Measurements from ENCODE around the gene DNAJC12. TPM values are rescaled to one million over a fixed set of nuclear protein-coding genes. Genes with fewer than 3 reads are reported as not detected.
A peak's percentile ranks its signal among the peaks of the same experiment; 100 is the strongest.
"Not testable (repeated sequence)": the region's sequence is repeated elsewhere in the genome, so short reads cannot be mapped to it uniquely, and the experiment has no call there.

Gene DNAJC12
- polyA plus RNA-seq, 1 of the 3 experiments (the other 2 are of a cell fraction) = 7.9 TPM

DNA sequence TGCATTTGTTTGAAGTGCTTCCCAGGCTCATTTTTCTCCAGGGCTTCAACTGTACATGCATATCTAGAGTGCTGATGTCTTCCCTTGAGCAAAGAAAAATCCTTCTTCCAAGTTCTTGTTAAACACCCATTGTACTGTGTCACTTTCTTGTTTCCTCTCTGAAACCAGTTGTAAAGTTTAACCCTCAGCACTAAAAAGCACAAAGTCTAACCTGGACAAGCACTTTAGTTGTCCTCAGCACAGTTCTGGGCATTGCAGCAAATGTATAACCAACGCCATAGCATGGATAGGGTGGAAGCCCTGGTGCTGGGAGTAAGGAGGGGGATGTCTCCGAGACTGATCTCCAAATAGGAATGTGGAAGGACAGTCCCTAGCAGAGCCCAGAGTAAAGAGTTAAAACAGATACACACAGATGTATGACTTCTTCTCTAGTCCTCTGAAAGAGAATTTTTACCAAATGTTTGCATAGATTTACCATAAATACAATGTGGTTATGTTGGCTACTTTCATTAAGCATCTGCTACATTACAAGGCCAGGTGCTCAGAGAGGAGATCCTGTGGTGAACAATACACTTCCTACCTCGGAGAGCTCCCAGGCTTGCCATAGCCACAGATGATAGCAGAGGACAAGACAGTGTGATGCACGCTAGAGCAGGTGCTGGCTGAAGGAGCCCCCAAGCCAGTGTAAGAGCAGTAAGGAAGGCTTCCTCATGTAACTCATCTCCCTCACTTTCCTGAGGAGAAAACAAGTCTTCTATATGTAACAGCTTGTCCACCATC is 57.0 kb downstream of the DNAJC12 start:
- H2AFZ ChIP-seq (ENCODE audit: low read depth) = no peak overlapping the region
- H3K27ac ChIP-seq (ENCODE audit: low read depth in 2 of 2, low read length in 1 of 2) = no peak overlapping the region
- H3K79me2 ChIP-seq (ENCODE audit: insufficient read depth) = no peaks in the 10 kb centered on the region
- no peaks in the 10 kb centered on the region for H3K9me3 ChIP-seq
- no peak overlapping the region for H3K4me3 ChIP-seq (ENCODE audit: low read depth in 2 of 2, low read length in 1 of 2)
- WGBS (ENCODE audit: low lambda C conversion rate) = 19% methylated on average over 4 of the region's 4 CpGs
- ChIA-PET POLR2A (no interaction called here), CTCF (interaction anchor here (0.8 to 5.2 kb wide), 23 partner anchors 8 to 521 kb away, joined by 3 to 185 read pairs (median 8); partner anchors contain the start of gene CTNNA3)
- peaks cover 5% of the 10 kb centered on the region for H3K27me3 ChIP-seq (ENCODE audit: insufficient read depth)
- H3K9ac ChIP-seq = no peak overlapping the region
- DNase-seq = no peak
- H3K4me1 ChIP-seq (ENCODE audit: control insufficient read depth in 1 of 2, insufficient read depth in 2 of 2, low read depth in 1 of 2, low read length in 1 of 2) = no peaks in the 10 kb centered on the region
- no peak overlapping the region for H3K4me2 ChIP-seq
- no peaks in the 10 kb centered on the region for H4K20me1 ChIP-seq (ENCODE audit: insufficient read depth)
- TF ChIP-seq REST (IDR thresholded peaks at IDR 0.05; ENCODE audit: low read depth, low read length) (peak; percentile 86), FOXJ3 (CRISPR knock-in tag; IDR thresholded peaks at IDR 0.05) (no peak)
- H3F3A ChIP-seq (replicated peaks; ENCODE audit: insufficient read depth) = no peaks in the 10 kb centered on the region
- H3K36me3 ChIP-seq (replicated peaks in 1 of 2; ENCODE audit: control insufficient read depth in 1 of 2, insufficient read depth in 2 of 2, low read length in 1 of 2) = no peaks in the 10 kb centered on the region
- no peaks in the 10 kb centered on the region for H3K9me2 ChIP-seq

- H3K79me2 ChIP-seq (ENCODE audit: insufficient read depth); H4K20me1 ChIP-seq (ENCODE audit: insufficient read depth); H3K9me2 ChIP-seq; POLR2A ChIA-PET; H3K27ac ChIP-seq (ENCODE audit: low read depth in 2 of 2, low read length in 1 of 2); H3K9ac ChIP-seq; H3K4me3 ChIP-seq (ENCODE audit: low read depth in 2 of 2, low read length in 1 of 2); DNase-seq; H3K27me3 ChIP-seq (ENCODE audit: insufficient read depth); H3K9me3 ChIP-seq; H3K4me2 ChIP-seq; H2AFZ ChIP-seq (ENCODE audit: low read depth); H3F3A ChIP-seq (replicated peaks; ENCODE audit: insufficient read depth); H3K36me3 ChIP-seq (replicated peaks in 1 of 2; ENCODE audit: control insufficient read depth in 1 of 2, insufficient read depth in 2 of 2, low read length in 1 of 2); H3K4me1 ChIP-seq (ENCODE audit: control insufficient read depth in 1 of 2, insufficient read depth in 2 of 2, low read depth in 1 of 2, low read length in 1 of 2): not testable (repeated sequence)
- CTCF ChIA-PET = interaction anchor here (0.6 to 5.2 kb wide), 51 partner anchors 9 to 1517 kb away, joined by 3 to 185 read pairs (median 5); partner anchors contain the start of genes CTNNA3, HNRNPH3 and PBLD
- WGBS (ENCODE audit: low lambda C conversion rate) = 25% methylated on average over 5 of the region's 5 CpGs
Observed at GRCh38 chr10:67780204-67780621, 57.8 kb downstream of the DNAJC12 start.

- no peaks in the 10 kb centered on the region for H3K36me3 ChIP-seq (replicated peaks in 1 of 2; ENCODE audit: control insufficient read depth in 1 of 2, insufficient read depth in 2 of 2, low read length in 1 of 2)
- no peak overlapping the region for H3K4me2 ChIP-seq
- no peak overlapping the region for H3K27ac ChIP-seq (ENCODE audit: low read depth in 2 of 2, low read length in 1 of 2)
- CTCF ChIA-PET = interaction anchor here (0.6 to 5.2 kb wide), 56 partner anchors 10 to 1517 kb away, joined by 3 to 185 read pairs (median 5); partner anchors contain the start of genes CTNNA3, HNRNPH3 and PBLD
- peak; percentile 61 for DNase-seq
- no peak overlapping the region; a peak in 1 of 4 replicates for H3K4me3 ChIP-seq (ENCODE audit: low read depth in 2 of 2, low read length in 1 of 2)
- no peaks in the 10 kb centered on the region for H3F3A ChIP-seq (replicated peaks; ENCODE audit: insufficient read depth)
- peaks cover 5% of the 10 kb centered on the region for H3K27me3 ChIP-seq (ENCODE audit: insufficient read depth)
- no peaks in the 10 kb centered on the region for H3K4me1 ChIP-seq (ENCODE audit: control insufficient read depth in 1 of 2, insufficient read depth in 2 of 2, low read depth in 1 of 2, low read length in 1 of 2)
- no peak overlapping the region for H2AFZ ChIP-seq (ENCODE audit: low read depth)
- no peaks in the 10 kb centered on the region for H3K9me3 ChIP-seq
- H3K79me2 ChIP-seq (ENCODE audit: insufficient read depth) = no peaks in the 10 kb centered on the region
- H4K20me1 ChIP-seq (ENCODE audit: insufficient read depth) = no peaks in the 10 kb centered on the region
- WGBS (ENCODE audit: low lambda C conversion rate) = 0% methylated on average over 4 of the region's 4 CpGs
- no peak overlapping the region for H3K9ac ChIP-seq
- POLR2A ChIA-PET = no interaction called here
- no peaks in the 10 kb centered on the region for H3K9me2 ChIP-seq
- no peak for TF ChIP-seq PBX3 (IDR thresholded peaks at IDR 0.05)
- peak; percentile 64 for TF ChIP-seq SMC3 (IDR thresholded peaks at IDR 0.05; ENCODE audit: low read depth, low read length)
- TF ChIP-seq GATA2 (CRISPR knock-in tag; IDR thresholded peaks at IDR 0.05) = no peak
- no peak for TF ChIP-seq NFIC (IDR thresholded peaks at IDR 0.05; ENCODE audit: borderline replicate concordance)
- TF ChIP-seq TCF12 (IDR thresholded peaks at IDR 0.05) = no peak
- TF ChIP-seq, protein P1, sequence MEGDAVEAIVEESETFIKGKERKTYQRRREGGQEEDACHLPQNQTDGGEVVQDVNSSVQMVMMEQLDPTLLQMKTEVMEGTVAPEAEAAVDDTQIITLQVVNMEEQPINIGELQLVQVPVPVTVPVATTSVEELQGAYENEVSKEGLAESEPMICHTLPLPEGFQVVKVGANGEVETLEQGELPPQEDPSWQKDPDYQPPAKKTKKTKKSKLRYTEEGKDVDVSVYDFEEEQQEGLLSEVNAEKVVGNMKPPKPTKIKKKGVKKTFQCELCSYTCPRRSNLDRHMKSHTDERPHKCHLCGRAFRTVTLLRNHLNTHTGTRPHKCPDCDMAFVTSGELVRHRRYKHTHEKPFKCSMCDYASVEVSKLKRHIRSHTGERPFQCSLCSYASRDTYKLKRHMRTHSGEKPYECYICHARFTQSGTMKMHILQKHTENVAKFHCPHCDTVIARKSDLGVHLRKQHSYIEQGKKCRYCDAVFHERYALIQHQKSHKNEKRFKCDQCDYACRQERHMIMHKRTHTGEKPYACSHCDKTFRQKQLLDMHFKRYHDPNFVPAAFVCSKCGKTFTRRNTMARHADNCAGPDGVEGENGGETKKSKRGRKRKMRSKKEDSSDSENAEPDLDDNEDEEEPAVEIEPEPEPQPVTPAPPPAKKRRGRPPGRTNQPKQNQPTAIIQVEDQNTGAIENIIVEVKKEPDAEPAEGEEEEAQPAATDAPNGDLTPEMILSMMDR (IDR thresholded peaks at IDR 0.05) = peak; percentile 81
- no peak for TF ChIP-seq FOSL2 (IDR thresholded peaks at IDR 0.05; ENCODE audit: borderline replicate concordance, low read depth)
- TF ChIP-seq RFX5 (IDR thresholded peaks at IDR 0.05; ENCODE audit: low read length) = 0 out of 2 replicates have a peak, but pooled peaks have one; percentile 40
- no peak for TF ChIP-seq ELF1 (IDR thresholded peaks at IDR 0.05)
- TF ChIP-seq RAD21 (IDR thresholded peaks at IDR 0.05; ENCODE audit: low read length) = peak; percentile 93
Observed at GRCh38 chr10:67779465-67780203, 58.4 kb downstream of the DNAJC12 start.
